Calu3 (cell line): ENCODE data around the gene TLX3. TPM values are rescaled to one million over a fixed set of nuclear protein-coding genes. Genes with fewer than 3 reads are reported as not detected.

Experiments used
- BruUV-seq: library from RNA; stranded (reverse); fragments of 400-500 nt; replicated peaks from 2 replicates; lab custom pipeline; 2021; lab: Mats Ljungman, UMichigan
- CTCF ChIA-PET: fragments of 300-600 bp; sonication (Branson Sonifier 250); formaldehyde crosslinking; loops from one replicate; lab custom pipeline; 2022; ENCODE audit warnings: antibody characterized with exemption; lab: Charles Lee
- DNase-seq: peaks from one replicate; pipeline ENCODE4 v3.0.0; 2022
- H3K27ac Mint-ChIP-seq: one replicate; pipeline ENCODE4 v1.8.0; 2022; ENCODE audit warnings: mixed read lengths; ENCODE audit not compliant: unreplicated experiment
- H3K27me3 Mint-ChIP-seq: one replicate; pipeline ENCODE4 v1.8.0; 2022; ENCODE audit warnings: mixed read lengths; ENCODE audit not compliant: unreplicated experiment
- H3K36me3 Mint-ChIP-seq: one replicate; pipeline ENCODE4 v1.8.0; 2022; ENCODE audit warnings: mild to moderate bottlenecking, moderate library complexity, mixed read lengths; ENCODE audit not compliant: insufficient read depth, unreplicated experiment
- H3K4me1 Mint-ChIP-seq: one replicate; pipeline ENCODE4 v1.8.0; 2022; ENCODE audit warnings: mild to moderate bottlenecking, low read depth, mixed read lengths; ENCODE audit not compliant: unreplicated experiment
- H3K4me3 Mint-ChIP-seq: one replicate; pipeline ENCODE4 v1.8.0; 2022; ENCODE audit warnings: mild to moderate bottlenecking, low read depth, moderate library complexity, mixed read lengths; ENCODE audit not compliant: unreplicated experiment
- H3K9me3 Mint-ChIP-seq: one replicate; pipeline ENCODE4 v1.8.0; 2022; ENCODE audit warnings: low read depth, mixed read lengths; ENCODE audit not compliant: unreplicated experiment
- intact Hi-C: fragments of 100-400 bp; cut with micrococcal nuclease; formaldehyde crosslinking; loops from one replicate; pipeline ENCODE4 v1.10.0; 2022; ENCODE audit not compliant: unreplicated experiment
- total RNA-seq: library from RNA; stranded (reverse); gene quantifications from 2 replicates; pipeline ENCODE4 v1.2.3, GENCODE V29; 2022
- TF ChIP-seq, protein P1 (sequence below): fragments of 200-600 bp; IDR thresholded peaks from one replicate; pipeline ENCODE4 v1.8.0; 2022; ENCODE audit warnings: antibody characterized with exemption; ENCODE audit not compliant: unreplicated experiment

The TLX3 gene
- total RNA-seq, 1 experiment from 2014 or later = 6.5 TPM

- H3K36me3 Mint-ChIP-seq = peaks cover 28% of the 10 kb centered on the region
- no peaks in the 10 kb centered on the region for H3K9me3 Mint-ChIP-seq
- H3K27ac Mint-ChIP-seq = no peak overlapping the region
- no peak overlapping the region for H3K4me3 Mint-ChIP-seq
- H3K4me1 Mint-ChIP-seq = peaks cover 7% of the 10 kb centered on the region
- intact Hi-C loops = no loop called here
- no peak for DNase-seq
- CTCF ChIA-PET = no interaction called here
- TF ChIP-seq, protein P1, sequence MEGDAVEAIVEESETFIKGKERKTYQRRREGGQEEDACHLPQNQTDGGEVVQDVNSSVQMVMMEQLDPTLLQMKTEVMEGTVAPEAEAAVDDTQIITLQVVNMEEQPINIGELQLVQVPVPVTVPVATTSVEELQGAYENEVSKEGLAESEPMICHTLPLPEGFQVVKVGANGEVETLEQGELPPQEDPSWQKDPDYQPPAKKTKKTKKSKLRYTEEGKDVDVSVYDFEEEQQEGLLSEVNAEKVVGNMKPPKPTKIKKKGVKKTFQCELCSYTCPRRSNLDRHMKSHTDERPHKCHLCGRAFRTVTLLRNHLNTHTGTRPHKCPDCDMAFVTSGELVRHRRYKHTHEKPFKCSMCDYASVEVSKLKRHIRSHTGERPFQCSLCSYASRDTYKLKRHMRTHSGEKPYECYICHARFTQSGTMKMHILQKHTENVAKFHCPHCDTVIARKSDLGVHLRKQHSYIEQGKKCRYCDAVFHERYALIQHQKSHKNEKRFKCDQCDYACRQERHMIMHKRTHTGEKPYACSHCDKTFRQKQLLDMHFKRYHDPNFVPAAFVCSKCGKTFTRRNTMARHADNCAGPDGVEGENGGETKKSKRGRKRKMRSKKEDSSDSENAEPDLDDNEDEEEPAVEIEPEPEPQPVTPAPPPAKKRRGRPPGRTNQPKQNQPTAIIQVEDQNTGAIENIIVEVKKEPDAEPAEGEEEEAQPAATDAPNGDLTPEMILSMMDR = no peak
- no TSS peak for BruUV-seq
- H3K27me3 Mint-ChIP-seq = peaks cover 16% of the 10 kb centered on the region
Observed at GRCh38 chr5:171313481-171314206, 4.6 kb downstream of the TLX3 start.

GRCh38 chr5:171314728-171315385 lies 5.8 kb downstream of the TLX3 start:
- H3K4me3 Mint-ChIP-seq = peak overlapping the region; percentile 36
- TF ChIP-seq, protein P1 = no peak
- peaks cover 7% of the 10 kb centered on the region for H3K4me1 Mint-ChIP-seq
- no peak overlapping the region for H3K27ac Mint-ChIP-seq
- no peak for DNase-seq
- H3K9me3 Mint-ChIP-seq = no peaks in the 10 kb centered on the region
- H3K36me3 Mint-ChIP-seq = peaks cover 16% of the 10 kb centered on the region
- CTCF ChIA-PET = interaction anchor here (1.0 kb wide), 1 partner anchor 42 kb away, joined by 3 read pairs; no protein-coding TSS in a partner anchor
- BruUV-seq = no TSS peak
- intact Hi-C loops = no loop called here
- peaks cover 16% of the 10 kb centered on the region for H3K27me3 Mint-ChIP-seq

GRCh38 chr5:171315386-171315891 lies 6.4 kb downstream of the TLX3 start:
- BruUV-seq = no TSS peak
- peaks cover 16% of the 10 kb centered on the region for H3K27me3 Mint-ChIP-seq

DNA sequence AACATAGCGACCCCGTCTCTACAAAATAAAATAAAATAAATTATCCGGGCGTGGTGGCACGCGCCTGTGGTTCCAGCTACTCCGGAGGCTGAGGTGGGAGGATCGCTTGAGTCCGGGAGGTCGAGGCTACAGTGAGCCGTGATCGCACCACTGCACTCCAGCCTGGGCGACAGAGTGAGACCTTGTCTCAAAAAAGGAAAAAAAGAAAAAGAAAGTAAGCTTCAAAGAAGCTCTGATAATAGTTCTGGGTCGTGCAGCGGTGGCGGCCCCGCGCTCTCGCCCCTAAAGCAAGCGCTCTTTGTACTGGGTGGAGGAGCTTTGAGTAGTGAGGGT lies 6.8 kb downstream of the TLX3 start:
- TF ChIP-seq, protein P1 = no peak
- no TSS peak for BruUV-seq
- no peak overlapping the region for H3K27ac Mint-ChIP-seq
- peaks cover 7% of the 10 kb centered on the region for H3K4me1 Mint-ChIP-seq
- H3K36me3 Mint-ChIP-seq = peaks cover 10% of the 10 kb centered on the region
- peak overlapping the region; percentile 39 for H3K4me3 Mint-ChIP-seq
- intact Hi-C loops = no loop called here
- no peaks in the 10 kb centered on the region for H3K9me3 Mint-ChIP-seq
- H3K27me3 Mint-ChIP-seq = peaks cover 16% of the 10 kb centered on the region
- CTCF ChIA-PET = interaction anchor here (0.5 to 1.0 kb wide), 2 partner anchors 43 to 100 kb away, joined by 3 to 4 read pairs; no protein-coding TSS in a partner anchor
- no peak for DNase-seq

More at GRCh38 chr5:171315386-171315891, 6.4 kb downstream of the TLX3 start:
- CTCF ChIA-PET = interaction anchor here (1.0 kb wide), 1 partner anchor 42 kb away, joined by 3 read pairs; no protein-coding TSS in a partner anchor
- intact Hi-C loops = no loop called here
- TF ChIP-seq, protein P1 = no peak
- DNase-seq = no peak
- Mint-ChIP-seq H3K27ac (no peak overlapping the region), H3K9me3 (no peaks in the 10 kb centered on the region), H3K4me1 (peaks cover 7% of the 10 kb centered on the region), H3K36me3 (peaks cover 10% of the 10 kb centered on the region), H3K4me3 (peak overlapping the region; percentile 39)
